GM23338 (cell line): Measurements from ENCODE around the gene HERC5. TPM values are rescaled to one million over a fixed set of nuclear protein-coding genes. Genes with fewer than 3 reads are reported as not detected.

Source experiments
- ATAC-seq: fragments of 200-7000 bp; cut with Tn5 transposase; 3 replicates; pipeline ENCODE4 v1.9.1; 2020
- DNase-seq: peaks from one replicate; pipeline ENCODE4 v3.0.0-alpha.2; 2015; ENCODE audit warnings: low spot score
- H2AFZ ChIP-seq: fragments of 200-600 bp; sonication (generic); 2 replicates; pipeline ENCODE4 v1.8.0; 2016; ENCODE audit warnings: antibody characterized with exemption, mild to moderate bottlenecking, moderate library complexity
- H3F3A ChIP-seq: fragments of 200-600 bp; sonication (generic); replicated peaks from 2 replicates; pipeline ENCODE4 v1.8.0; 2017; ENCODE audit warnings: antibody characterized with exemption, mixed run types, low read depth
- H3K27ac ChIP-seq: fragments of 200-600 bp; sonication (generic); 2 replicates; pipeline ENCODE4 v1.6.1; 2016; ENCODE audit warnings: low read depth
- H3K27me3 ChIP-seq: fragments of 200-600 bp; sonication (generic); 2 replicates; pipeline ENCODE4 v1.8.0; 2016; ENCODE audit warnings: mild to moderate bottlenecking, mixed run types, moderate library complexity; ENCODE audit not compliant: insufficient read depth
- H3K36me3 ChIP-seq: fragments of 200-600 bp; sonication (generic); 2 replicates; pipeline ENCODE4 v1.8.0; 2016; ENCODE audit warnings: mild to moderate bottlenecking; ENCODE audit not compliant: insufficient read depth
- H3K4me1 ChIP-seq: fragments of 200-600 bp; sonication (generic); 2 replicates; pipeline ENCODE4 v1.8.0; 2016; ENCODE audit warnings: mild to moderate bottlenecking, moderate library complexity; ENCODE audit not compliant: insufficient read depth
- H3K4me2 ChIP-seq: fragments of 200-600 bp; sonication (generic); 2 replicates; pipeline ENCODE4 v1.7.1; 2017; ENCODE audit warnings: mixed run types
- H3K4me3 ChIP-seq: fragments of 200-600 bp; sonication (generic); 2 replicates; pipeline ENCODE4 v1.6.1; 2016; ENCODE audit warnings: mixed run types
- H3K79me2 ChIP-seq: fragments of 200-600 bp; sonication (generic); replicated peaks from 2 replicates; pipeline ENCODE4 v1.8.0; 2017; ENCODE audit warnings: mild to moderate bottlenecking; ENCODE audit not compliant: insufficient read depth
- H3K9me2 ChIP-seq: fragments of 200-600 bp; sonication (generic); 2 replicates; pipeline ENCODE4 v1.8.0; 2017; ENCODE audit not compliant: insufficient read depth
- H4K20me1 ChIP-seq: fragments of 200-600 bp; sonication (generic); replicated peaks from 2 replicates; pipeline ENCODE4 v1.8.0; 2017; ENCODE audit warnings: mild to moderate bottlenecking; ENCODE audit not compliant: insufficient read depth
- H3K27ac Mint-ChIP-seq: 2 replicates; pipeline ENCODE4 v1.8.0; 2020; ENCODE audit warnings: inconsistent platforms, mild to moderate bottlenecking, moderate library complexity, mixed read lengths
- H3K27me3 Mint-ChIP-seq: 3 replicates; pipeline ENCODE4 v1.8.0; 2022; ENCODE audit warnings: low read depth, mild to moderate bottlenecking, moderate library complexity, mixed read lengths, inconsistent platforms; ENCODE audit not compliant: insufficient read depth, poor library complexity
- H3K36me3 Mint-ChIP-seq: 3 replicates; pipeline ENCODE4 v1.8.0; 2021; ENCODE audit warnings: low read depth, mild to moderate bottlenecking, inconsistent platforms, moderate library complexity, mixed read lengths
- H3K4me1 Mint-ChIP-seq: 3 replicates; pipeline ENCODE4 v1.8.0; 2020; ENCODE audit warnings: mild to moderate bottlenecking, inconsistent platforms, mixed read lengths
- H3K4me3 Mint-ChIP-seq: 3 replicates; pipeline ENCODE4 v1.8.0; 2021; ENCODE audit warnings: moderate library complexity, mild to moderate bottlenecking, inconsistent platforms, mixed read lengths
- H3K9me3 Mint-ChIP-seq: 3 replicates; pipeline ENCODE4 v1.8.0; 2020; ENCODE audit warnings: moderate library complexity, mild to moderate bottlenecking, inconsistent platforms, mixed read lengths
- CREB1 ChIP-seq: fragments of 250-450 bp; sonication (Bioruptor Pico); IDR thresholded peaks from 2 replicates; pipeline ENCODE4 v1.5.0; 2020; ENCODE audit warnings: low read depth, mild to moderate bottlenecking, moderate library complexity
- ETS1 ChIP-seq: IDR thresholded peaks from 2 replicates; pipeline ENCODE4 v1.6.1; 2016; ENCODE audit warnings: antibody characterized with exemption
- EZH2 ChIP-seq: fragments of 200-600 bp; sonication (generic); IDR thresholded peaks from one replicate; pipeline ENCODE4 v1.8.0; 2017; ENCODE audit warnings: antibody characterized with exemption, mild to moderate bottlenecking, low read depth; ENCODE audit not compliant: unreplicated experiment
- EZH2phosphoT487 ChIP-seq: fragments of 200-600 bp; sonication (generic); IDR thresholded peaks from one replicate; pipeline ENCODE4 v1.8.1; 2018; ENCODE audit warnings: antibody characterized with exemption; ENCODE audit not compliant: unreplicated experiment
- JUNB ChIP-seq: IDR thresholded peaks from one replicate; pipeline ENCODE4 v1.6.1; 2016; ENCODE audit warnings: antibody characterized with exemption; ENCODE audit not compliant: unreplicated experiment
- NANOG ChIP-seq: IDR thresholded peaks from 2 replicates; pipeline ENCODE4 v1.6.1; 2016; ENCODE audit warnings: antibody characterized with exemption, borderline replicate concordance
- POLR2AphosphoS5 ChIP-seq: IDR thresholded peaks from 2 replicates; pipeline ENCODE4 v1.6.1; 2016; ENCODE audit warnings: antibody characterized with exemption, low read depth
- REST ChIP-seq: IDR thresholded peaks from one replicate; pipeline ENCODE4 v1.6.1; 2018; ENCODE audit warnings: antibody characterized with exemption; ENCODE audit not compliant: unreplicated experiment
- STAT1 ChIP-seq: IDR thresholded peaks from one replicate; pipeline ENCODE4 v1.6.1; 2016; ENCODE audit warnings: antibody characterized with exemption; ENCODE audit not compliant: unreplicated experiment
- ZNF462 ChIP-seq: fragments of 250-450 bp; sonication (Bioruptor Pico); IDR thresholded peaks from 2 replicates; pipeline ENCODE4 v1.5.0; 2020; ENCODE audit warnings: mild to moderate bottlenecking, moderate library complexity
- polyA plus RNA-seq: library from polyadenylated mRNA; unstranded; fragments of >200 nt; fragmentation: Nextera tagmentation; extraction: Ambion mirVana; gene quantifications from 2 replicates; pipeline ENCODE4 v1.2.1, GENCODE V29; 2016
- total RNA-seq: library from RNA; depleted of rRNA; stranded (reverse); fragments of >200 nt; shearing (Covaris generic); gene quantifications from 2 replicates; pipeline ENCODE4 v1.2.3, GENCODE V29; 2014

HERC5 gene
- total and polyA plus RNA-seq, 2 experiments from 2014 or later, result 22.8 to 25.1 TPM

- TF ChIP-seq ETS1 (no peak), EZH2 (no peak), CREB1 (CRISPR knock-in tag) (no peak), ZNF462 (CRISPR knock-in tag) (no peak), EZH2phosphoT487 (no peak), STAT1 (no peak), JUNB (no peak)
Measured at GRCh38 chr4:88420844-88421243, 36.1 kb upstream of the HERC5 start (continued).

GRCh38 chr4:88422403-88422802 is 34.5 kb upstream of the HERC5 start:
- no peaks in the 10 kb centered on the region for H3K4me1 Mint-ChIP-seq
- no peaks in the 10 kb centered on the region for H4K20me1 ChIP-seq
- no peak overlapping the region for H3K4me3 ChIP-seq
- H3K79me2 ChIP-seq, result no peaks in the 10 kb centered on the region
- H2AFZ ChIP-seq, result no peak overlapping the region
- no peak for DNase-seq
- H3K27me3 ChIP-seq, result no peaks in the 10 kb centered on the region
- no peak overlapping the region for H3K27ac Mint-ChIP-seq
- no peak for ATAC-seq
- no peaks in the 10 kb centered on the region for H3K36me3 ChIP-seq
- H3K4me1 ChIP-seq, result no peaks in the 10 kb centered on the region
- H3K9me3 Mint-ChIP-seq, result no peaks in the 10 kb centered on the region
- H3K4me3 Mint-ChIP-seq, result no peak overlapping the region
- H3K9me2 ChIP-seq, result no peaks in the 10 kb centered on the region
- no peak overlapping the region for H3K27ac ChIP-seq
- no peaks in the 10 kb centered on the region for H3F3A ChIP-seq
- no peak overlapping the region for H3K4me2 ChIP-seq
- no peaks in the 10 kb centered on the region for H3K36me3 Mint-ChIP-seq
- no peaks in the 10 kb centered on the region for H3K27me3 Mint-ChIP-seq
- TF ChIP-seq CREB1 (CRISPR knock-in tag) (no peak), POLR2AphosphoS5 (no peak), REST (no peak), NANOG (no peak)
